ENCODE data around the gene ANGPTL7.

DNA sequence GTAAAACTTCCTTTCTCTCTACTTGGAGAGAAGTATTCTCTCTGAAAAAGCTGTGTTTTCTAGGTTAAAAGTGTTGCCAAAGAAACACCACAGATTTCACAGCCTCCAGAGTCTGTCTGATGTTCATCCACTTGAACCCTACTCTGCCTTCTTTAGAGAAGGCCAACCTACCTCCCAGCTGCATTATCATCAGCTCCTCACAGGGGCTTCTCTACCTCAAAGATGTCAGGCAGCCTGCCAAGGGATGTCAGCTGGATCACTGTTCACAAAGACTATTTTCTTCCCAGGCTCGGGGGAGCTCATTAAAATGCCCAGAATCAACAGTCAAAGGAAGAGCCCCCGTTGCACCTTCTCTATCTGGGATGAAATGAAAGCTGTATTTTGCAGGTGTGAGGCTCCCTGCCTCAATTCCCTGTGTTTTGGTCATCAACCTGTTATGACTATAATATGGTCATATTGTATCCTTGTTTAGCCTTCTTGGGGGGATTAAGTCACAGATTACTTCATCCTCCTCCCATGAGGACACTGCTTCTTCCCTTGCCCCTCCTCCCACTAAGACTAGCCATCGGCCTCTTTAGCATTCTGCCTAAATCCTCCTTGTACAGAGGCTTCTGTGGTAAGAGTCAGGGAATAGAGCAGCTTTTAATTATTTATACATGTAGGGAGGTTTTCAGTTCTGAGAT, 25.7 kb downstream of the ANGPTL7 start:
- TF ChIP-seq POLR2A (IDR thresholded peaks at IDR 0.05; ENCODE audit: control extremely low read depth in 1 of 2, low read depth in 2 of 2, low read length in 2 of 2) (no peak), EZH2 (IDR thresholded peaks at IDR 0.05; ENCODE audit: low read depth, low read length, severe bottlenecking) (no peak), ZNF274 (IDR thresholded peaks at IDR 0.05; ENCODE audit: borderline replicate concordance, extremely low read depth, low read length) (no peak), RBBP5 (IDR thresholded peaks at IDR 0.05; ENCODE audit: borderline replicate concordance, low read depth, low read length) (no peak), GABPA (IDR thresholded peaks at IDR 0.05; ENCODE audit: borderline replicate concordance, insufficient read depth, low read length) (no peak)
- TF ChIP-seq, protein P1, sequence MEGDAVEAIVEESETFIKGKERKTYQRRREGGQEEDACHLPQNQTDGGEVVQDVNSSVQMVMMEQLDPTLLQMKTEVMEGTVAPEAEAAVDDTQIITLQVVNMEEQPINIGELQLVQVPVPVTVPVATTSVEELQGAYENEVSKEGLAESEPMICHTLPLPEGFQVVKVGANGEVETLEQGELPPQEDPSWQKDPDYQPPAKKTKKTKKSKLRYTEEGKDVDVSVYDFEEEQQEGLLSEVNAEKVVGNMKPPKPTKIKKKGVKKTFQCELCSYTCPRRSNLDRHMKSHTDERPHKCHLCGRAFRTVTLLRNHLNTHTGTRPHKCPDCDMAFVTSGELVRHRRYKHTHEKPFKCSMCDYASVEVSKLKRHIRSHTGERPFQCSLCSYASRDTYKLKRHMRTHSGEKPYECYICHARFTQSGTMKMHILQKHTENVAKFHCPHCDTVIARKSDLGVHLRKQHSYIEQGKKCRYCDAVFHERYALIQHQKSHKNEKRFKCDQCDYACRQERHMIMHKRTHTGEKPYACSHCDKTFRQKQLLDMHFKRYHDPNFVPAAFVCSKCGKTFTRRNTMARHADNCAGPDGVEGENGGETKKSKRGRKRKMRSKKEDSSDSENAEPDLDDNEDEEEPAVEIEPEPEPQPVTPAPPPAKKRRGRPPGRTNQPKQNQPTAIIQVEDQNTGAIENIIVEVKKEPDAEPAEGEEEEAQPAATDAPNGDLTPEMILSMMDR (IDR thresholded peaks at IDR 0.05; ENCODE audit: control extremely low read depth in 1 of 3, insufficient read depth in 1 of 3, low read depth in 1 of 3, low read length in 3 of 3), result no peak
- TF ChIP-seq, protein P2, sequence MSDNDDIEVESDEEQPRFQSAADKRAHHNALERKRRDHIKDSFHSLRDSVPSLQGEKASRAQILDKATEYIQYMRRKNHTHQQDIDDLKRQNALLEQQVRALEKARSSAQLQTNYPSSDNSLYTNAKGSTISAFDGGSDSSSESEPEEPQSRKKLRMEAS (IDR thresholded peaks at IDR 0.05), result no peak
- TF ChIP-seq, protein P3, sequence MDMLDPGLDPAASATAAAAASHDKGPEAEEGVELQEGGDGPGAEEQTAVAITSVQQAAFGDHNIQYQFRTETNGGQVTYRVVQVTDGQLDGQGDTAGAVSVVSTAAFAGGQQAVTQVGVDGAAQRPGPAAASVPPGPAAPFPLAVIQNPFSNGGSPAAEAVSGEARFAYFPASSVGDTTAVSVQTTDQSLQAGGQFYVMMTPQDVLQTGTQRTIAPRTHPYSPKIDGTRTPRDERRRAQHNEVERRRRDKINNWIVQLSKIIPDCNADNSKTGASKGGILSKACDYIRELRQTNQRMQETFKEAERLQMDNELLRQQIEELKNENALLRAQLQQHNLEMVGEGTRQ (IDR thresholded peaks at IDR 0.05; ENCODE audit: low read length), result no peak

Measured in H1 (cell line).